Erythroblast (primary cell): ENCODE data around the gene GFRA4.

Source experiments
- GATA1 ChIP-seq: IDR thresholded peaks from 2 replicates; pipeline ENCODE4 v1.6.1; 2011; ENCODE audit warnings: low read depth, mild to moderate bottlenecking, control low read depth, low read length, moderate library complexity
- POLR2A ChIP-seq: IDR thresholded peaks from 2 replicates; pipeline ENCODE4 v1.6.1; 2011; ENCODE audit warnings: mild to moderate bottlenecking, low read length

DNA sequence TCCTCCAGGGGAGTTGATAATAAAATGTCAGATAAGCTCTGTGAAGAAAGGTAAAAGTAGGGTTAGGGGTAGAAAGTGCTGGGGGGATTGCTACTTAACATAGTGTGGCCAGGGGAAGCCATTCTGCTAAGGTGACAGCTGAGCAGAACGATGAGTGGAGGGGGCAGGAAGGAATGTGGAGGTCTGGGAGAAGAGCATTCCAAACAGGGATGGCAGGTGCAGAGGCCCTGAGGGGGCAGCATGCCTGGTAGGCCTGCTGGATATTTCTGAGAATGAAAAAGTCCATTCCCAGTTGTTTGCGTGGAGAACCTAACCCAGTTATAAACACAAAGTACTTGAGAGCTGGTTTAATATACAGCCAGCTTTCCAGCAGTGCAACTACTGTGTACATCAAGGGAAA, 9.3 kb downstream of the GFRA4 start:
- TF ChIP-seq POLR2A (no peak), GATA1 (no peak)
